Neural crest cell (in vitro differentiated cells): ENCODE measurements around the gene C1orf198. TPM values are rescaled to one million over a fixed set of nuclear protein-coding genes. Genes with fewer than 3 reads are reported as not detected.
A peak's percentile ranks its signal among the peaks of the same experiment; 100 is the strongest.

Experiments used
- DNase-seq: peaks from one replicate; pipeline ENCODE4 v3.0.0; 2021; ENCODE audit warnings: low read depth, mixed read lengths, low spot score
- H3K27ac Mint-ChIP-seq: one replicate; pipeline ENCODE4 v1.8.0; 2021; ENCODE audit warnings: mild to moderate bottlenecking, mixed read lengths; ENCODE audit not compliant: unreplicated experiment
- H3K27me3 Mint-ChIP-seq: 2 replicates; pipeline ENCODE4 v1.8.0; 2021; ENCODE audit warnings: low read depth, mild to moderate bottlenecking, mixed read lengths
- H3K36me3 Mint-ChIP-seq: 2 replicates; pipeline ENCODE4 v1.8.0; 2021; ENCODE audit warnings: low read depth, mild to moderate bottlenecking, mixed read lengths
- H3K4me1 Mint-ChIP-seq: 2 replicates; pipeline ENCODE4 v1.8.0; 2021; ENCODE audit warnings: mixed read lengths
- H3K4me3 Mint-ChIP-seq: one replicate; pipeline ENCODE4 v1.8.0; 2021; ENCODE audit warnings: mild to moderate bottlenecking, mixed read lengths
- H3K9me3 Mint-ChIP-seq: 2 replicates; pipeline ENCODE4 v1.8.0; 2021; ENCODE audit warnings: mixed read lengths
- total RNA-seq: library from RNA; stranded (reverse); gene quantifications from 2 replicates; pipeline ENCODE4 v1.2.1, GENCODE V29; 2021
- TF ChIP-seq, protein P1 (sequence below): fragments of 200-600 bp; sonication (generic); conservative IDR thresholded peaks from 2 replicates; pipeline ENCODE4 v1.5.0; 2021; ENCODE audit warnings: antibody characterized with exemption, mild to moderate bottlenecking

C1orf198 gene
- total RNA-seq, 1 donor from 2014 or later: 73.5 TPM

DNA sequence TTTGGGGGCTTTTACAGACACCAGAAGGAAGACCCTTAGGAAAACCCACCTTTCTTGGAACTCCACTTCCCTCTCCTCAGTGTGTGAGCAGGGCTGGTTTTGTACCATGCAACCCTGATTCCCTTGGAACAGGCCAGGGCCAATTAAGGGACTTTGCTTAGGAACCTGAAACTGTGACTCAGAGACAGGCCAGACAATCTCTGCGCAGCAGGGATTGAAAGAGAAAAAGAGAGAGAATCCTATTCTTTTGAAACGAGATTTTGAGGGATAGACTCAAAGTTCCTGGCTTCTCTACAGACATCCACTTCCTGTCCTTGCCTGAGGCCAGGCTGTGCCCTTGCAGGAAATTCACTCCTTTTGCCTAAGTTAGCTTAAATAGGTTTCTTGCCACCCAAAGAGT lies 23.1 kb upstream of the C1orf198 start:
- no peak for DNase-seq
- no peak overlapping the region for H3K27ac Mint-ChIP-seq
- TF ChIP-seq, protein P1, sequence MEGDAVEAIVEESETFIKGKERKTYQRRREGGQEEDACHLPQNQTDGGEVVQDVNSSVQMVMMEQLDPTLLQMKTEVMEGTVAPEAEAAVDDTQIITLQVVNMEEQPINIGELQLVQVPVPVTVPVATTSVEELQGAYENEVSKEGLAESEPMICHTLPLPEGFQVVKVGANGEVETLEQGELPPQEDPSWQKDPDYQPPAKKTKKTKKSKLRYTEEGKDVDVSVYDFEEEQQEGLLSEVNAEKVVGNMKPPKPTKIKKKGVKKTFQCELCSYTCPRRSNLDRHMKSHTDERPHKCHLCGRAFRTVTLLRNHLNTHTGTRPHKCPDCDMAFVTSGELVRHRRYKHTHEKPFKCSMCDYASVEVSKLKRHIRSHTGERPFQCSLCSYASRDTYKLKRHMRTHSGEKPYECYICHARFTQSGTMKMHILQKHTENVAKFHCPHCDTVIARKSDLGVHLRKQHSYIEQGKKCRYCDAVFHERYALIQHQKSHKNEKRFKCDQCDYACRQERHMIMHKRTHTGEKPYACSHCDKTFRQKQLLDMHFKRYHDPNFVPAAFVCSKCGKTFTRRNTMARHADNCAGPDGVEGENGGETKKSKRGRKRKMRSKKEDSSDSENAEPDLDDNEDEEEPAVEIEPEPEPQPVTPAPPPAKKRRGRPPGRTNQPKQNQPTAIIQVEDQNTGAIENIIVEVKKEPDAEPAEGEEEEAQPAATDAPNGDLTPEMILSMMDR: no peak
- H3K4me3 Mint-ChIP-seq: no peak overlapping the region
- no peaks in the 10 kb centered on the region for H3K9me3 Mint-ChIP-seq
- H3K4me1 Mint-ChIP-seq: peaks cover 14% of the 10 kb centered on the region
- H3K27me3 Mint-ChIP-seq: no peaks in the 10 kb centered on the region
- no peaks in the 10 kb centered on the region for H3K36me3 Mint-ChIP-seq

GRCh38 chr1:230884646-230885045 lies 16.3 kb upstream of the C1orf198 start:
- no peak for DNase-seq
- H3K9me3 Mint-ChIP-seq: peaks cover 5% of the 10 kb centered on the region

GRCh38 chr1:230883967-230884366 lies 15.6 kb upstream of the C1orf198 start:
- Mint-ChIP-seq H3K36me3 (peaks cover 4% of the 10 kb centered on the region), H3K27me3 (peaks cover 4% of the 10 kb centered on the region), H3K4me3 (no peak overlapping the region), H3K27ac (no peak overlapping the region), H3K4me1 (peaks cover 30% of the 10 kb centered on the region), H3K9me3 (peaks cover 5% of the 10 kb centered on the region)
- TF ChIP-seq, protein P1: no peak
- no peak for DNase-seq

More at GRCh38 chr1:230884646-230885045, 16.3 kb upstream of the C1orf198 start:
- no peak overlapping the region for H3K27ac Mint-ChIP-seq
- no peak overlapping the region for H3K4me3 Mint-ChIP-seq
- H3K27me3 Mint-ChIP-seq: peaks cover 4% of the 10 kb centered on the region
- TF ChIP-seq, protein P1: no peak
- H3K36me3 Mint-ChIP-seq: peaks cover 4% of the 10 kb centered on the region
- H3K4me1 Mint-ChIP-seq: peaks cover 26% of the 10 kb centered on the region

DNA sequence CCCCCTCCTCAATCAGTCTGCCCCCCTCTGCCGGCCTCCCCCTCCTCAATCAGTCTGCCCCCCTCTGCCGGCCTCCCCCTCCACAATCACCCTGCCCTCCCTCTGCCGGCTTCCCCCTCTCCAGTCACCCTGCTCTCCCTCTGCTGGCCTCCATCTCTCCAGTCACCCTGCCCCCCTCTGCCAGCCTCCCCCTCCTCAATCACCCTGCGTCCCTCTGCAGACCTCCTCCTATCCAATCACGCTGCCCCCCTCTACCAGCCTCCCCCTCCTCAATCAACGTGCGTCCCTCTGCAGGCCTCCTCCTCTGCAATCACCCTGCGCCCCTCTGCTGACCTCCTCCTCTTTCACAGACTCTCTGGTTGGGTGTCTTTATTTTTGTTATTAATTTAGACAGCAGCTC lies 11.5 kb upstream of the C1orf198 start:
- Mint-ChIP-seq H3K4me1 (peaks cover 38% of the 10 kb centered on the region), H3K27ac (peak overlapping the region; percentile 67), H3K4me3 (no peak overlapping the region), H3K36me3 (no peaks in the 10 kb centered on the region), H3K27me3 (peaks cover 4% of the 10 kb centered on the region), H3K9me3 (peaks cover 5% of the 10 kb centered on the region)
- TF ChIP-seq, protein P1: no peak
- no peak for DNase-seq

DNA sequence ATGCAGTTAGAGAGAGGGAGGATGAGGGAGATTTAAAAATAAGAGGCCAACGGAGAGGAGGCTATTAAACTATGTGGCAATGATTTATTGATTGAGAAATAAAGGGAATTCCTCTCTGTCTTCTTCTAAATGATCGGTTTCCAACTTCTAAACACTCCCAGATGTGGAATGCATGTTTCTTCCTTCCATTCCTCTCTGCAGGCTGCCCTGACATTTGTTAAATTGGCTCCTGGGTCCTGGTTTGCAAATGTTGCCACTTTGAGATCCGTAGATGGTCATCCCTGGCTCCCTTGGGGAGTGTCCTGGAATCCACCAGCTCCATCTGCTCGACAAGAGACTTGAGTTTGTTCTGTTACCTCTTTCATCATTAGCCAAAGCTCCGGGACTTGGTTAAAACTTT lies 10.3 kb upstream of the C1orf198 start:
- TF ChIP-seq, protein P1: no peak
- Mint-ChIP-seq H3K27me3 (peaks cover 4% of the 10 kb centered on the region), H3K9me3 (no peaks in the 10 kb centered on the region), H3K4me3 (no peak overlapping the region), H3K27ac (no peak overlapping the region), H3K4me1 (peaks cover 38% of the 10 kb centered on the region), H3K36me3 (no peaks in the 10 kb centered on the region)
- no peak for DNase-seq
